NCI-H2196 treated with DMSO at 0.1 percent for 48 hours (cell line): ENCODE data around the gene KRT8.

Source experiments
- DNase-seq: peaks from one replicate; lab custom pipeline; 2025; ENCODE audit not compliant: unreplicated experiment; lab: John Stamatoyannopoulos, UW

The KRT8 gene

GRCh38 chr12:52848661-52849255, 56.1 kb downstream of the KRT8 start, which contains the start of gene KRT78:
KRT78 (minus strand) TSS chr12:52848994; CDS start chr12:52848930, 64 bp downstream.
- DNase-seq = no peak

- DNase-seq = no peak
Observed at GRCh38 chr12:52847335-52848102, 57.4 kb downstream of the KRT8 start.
